Stimulated activated CD8-positive, alpha-beta memory T cell treated with anti-CD3 and anti-CD28 coated beads, Interleukin-7, amount 100 ng/mL, for 24 hours (primary cell): ENCODE data around the gene EIF6.
A peak's percentile ranks its signal among the peaks of the same experiment; 100 is the strongest.

Experiments
- DNase-seq: peaks from one replicate; pipeline ENCODE4 v3.0.0-alpha.2; 2020; ENCODE audit warnings: low read depth

EIF6 gene

DNA sequence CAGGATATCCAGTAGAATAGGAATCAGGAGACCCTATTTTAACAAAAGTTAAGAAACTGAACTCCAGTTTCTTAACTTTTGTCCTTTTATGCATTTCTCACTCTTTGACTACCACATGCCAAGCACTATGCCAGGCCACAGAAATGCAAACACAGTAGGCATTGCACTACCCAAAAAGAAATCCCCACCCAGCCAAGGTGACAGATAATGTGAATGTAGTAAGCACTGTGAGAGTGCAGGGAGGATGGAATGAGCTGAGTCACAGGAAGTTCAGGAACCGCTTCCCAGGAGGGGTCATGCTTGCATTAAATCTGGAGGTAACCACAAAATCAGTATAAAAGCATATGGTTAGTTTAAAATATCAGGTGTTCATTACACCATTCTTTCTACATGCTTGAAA lies 27.7 kb upstream of the EIF6 start:
- DNase-seq: no peak

GRCh38 chr20:35311822-35312221 lies 27.2 kb upstream of the EIF6 start:
- DNase-seq: no peak

GRCh38 chr20:35311409-35311808 lies 26.8 kb upstream of the EIF6 start:
- peak; percentile 45 for DNase-seq

- DNase-seq: no peak
Measured at GRCh38 chr20:35307666-35308653, 23.4 kb upstream of the EIF6 start.

DNA sequence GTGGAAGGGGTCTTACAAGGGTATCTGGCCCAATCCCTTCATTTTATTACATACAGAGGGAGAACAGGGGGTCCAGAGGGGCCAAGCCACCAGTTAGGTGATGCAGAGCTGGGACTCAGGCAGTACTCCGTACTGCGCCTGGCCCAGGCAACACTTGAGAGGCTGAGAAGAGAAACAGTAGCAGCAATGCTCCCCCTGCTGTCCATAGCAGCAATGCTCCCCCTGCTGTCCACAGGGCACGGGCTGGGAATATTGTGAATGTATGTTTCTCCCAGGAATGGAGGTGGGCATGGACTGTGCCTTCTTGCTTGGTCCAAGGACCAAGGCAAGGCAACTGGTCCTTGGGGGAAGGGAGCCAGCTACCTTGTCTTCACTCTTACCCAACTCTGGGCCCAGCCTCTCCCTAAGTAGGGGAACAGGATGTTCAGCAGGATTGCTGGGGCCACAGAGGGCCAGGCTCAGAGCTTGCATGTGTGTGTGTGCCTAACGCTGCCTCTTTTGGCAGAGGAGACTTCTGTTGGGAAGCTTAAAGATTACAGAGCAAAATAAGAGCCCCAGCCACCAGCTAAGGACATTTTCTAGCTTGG lies 22.5 kb upstream of the EIF6 start:
- DNase-seq: no peak

- DNase-seq: peak; percentile 50
Measured at GRCh38 chr20:35305682-35306556, 21.3 kb upstream of the EIF6 start.

DNA sequence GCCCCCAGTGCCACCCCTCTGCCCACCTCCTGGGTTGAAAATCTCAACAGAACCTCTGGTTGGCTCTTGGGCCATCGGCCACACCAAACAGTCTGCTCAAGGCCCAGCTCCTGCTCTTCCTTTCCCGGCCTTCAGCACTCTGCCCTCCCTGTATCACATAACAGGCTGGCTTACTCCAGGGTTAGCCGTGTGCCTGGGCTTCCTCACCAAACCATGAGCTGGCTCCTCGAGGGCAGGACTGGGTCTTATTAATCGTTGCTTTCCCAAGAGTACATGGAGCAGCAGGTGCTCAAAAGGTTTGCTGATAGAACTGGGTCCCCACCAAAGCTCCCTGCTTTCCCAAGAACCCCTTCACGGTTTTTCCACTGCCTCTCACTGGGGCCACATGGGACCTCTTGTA lies 20.4 kb upstream of the EIF6 start:
- no peak for DNase-seq

GRCh38 chr20:35303735-35304491 lies 19.3 kb upstream of the EIF6 start:
- peak; percentile 68 for DNase-seq

GRCh38 chr20:35303382-35303734 lies 18.8 kb upstream of the EIF6 start:
- DNase-seq: no peak

DNA sequence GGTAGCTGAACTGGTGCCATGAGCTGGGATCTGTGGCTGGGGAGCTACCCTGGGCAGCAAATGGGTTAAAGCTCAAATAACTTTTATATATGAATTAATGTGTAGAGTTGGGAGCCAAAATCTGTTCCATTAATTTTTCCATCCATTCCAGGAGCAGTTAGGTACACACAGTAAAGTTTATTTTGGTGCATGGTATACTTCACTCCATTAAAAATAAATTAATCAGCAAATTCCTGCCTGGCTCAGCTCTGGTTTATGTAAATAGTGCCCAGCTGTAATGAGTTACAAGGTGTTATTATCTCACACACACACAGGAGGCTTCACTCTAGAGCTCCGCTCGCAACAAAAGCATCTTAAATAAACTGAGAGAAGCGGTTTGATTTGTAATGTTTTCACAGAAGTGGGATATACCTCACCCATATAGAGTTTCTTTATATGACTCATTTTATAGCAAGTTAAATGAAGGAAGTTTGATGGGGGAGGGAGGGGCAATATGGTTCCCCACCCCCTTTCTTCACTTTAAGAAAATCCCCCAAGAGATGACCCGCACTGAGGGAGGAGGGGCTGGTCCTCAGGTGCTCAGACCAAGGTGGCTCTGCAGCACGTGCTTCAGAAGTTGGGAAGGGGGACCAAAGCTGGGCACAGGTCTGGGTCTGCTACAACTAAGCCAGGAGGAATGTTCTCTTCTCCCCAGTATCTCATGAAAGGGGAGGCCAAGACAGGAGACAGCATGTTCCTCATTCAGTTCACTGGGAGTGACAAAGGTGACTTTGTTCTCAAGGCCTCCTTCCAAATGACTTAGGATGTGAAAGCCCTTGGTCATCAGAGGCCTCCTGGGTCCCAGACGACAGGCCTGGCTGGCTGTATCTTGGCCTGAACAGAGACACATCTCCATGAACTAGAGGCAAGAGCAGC lies 18.1 kb upstream of the EIF6 start:
- no peak for DNase-seq

GRCh38 chr20:35301426-35301825 lies 16.9 kb upstream of the EIF6 start:
- no peak for DNase-seq

DNA sequence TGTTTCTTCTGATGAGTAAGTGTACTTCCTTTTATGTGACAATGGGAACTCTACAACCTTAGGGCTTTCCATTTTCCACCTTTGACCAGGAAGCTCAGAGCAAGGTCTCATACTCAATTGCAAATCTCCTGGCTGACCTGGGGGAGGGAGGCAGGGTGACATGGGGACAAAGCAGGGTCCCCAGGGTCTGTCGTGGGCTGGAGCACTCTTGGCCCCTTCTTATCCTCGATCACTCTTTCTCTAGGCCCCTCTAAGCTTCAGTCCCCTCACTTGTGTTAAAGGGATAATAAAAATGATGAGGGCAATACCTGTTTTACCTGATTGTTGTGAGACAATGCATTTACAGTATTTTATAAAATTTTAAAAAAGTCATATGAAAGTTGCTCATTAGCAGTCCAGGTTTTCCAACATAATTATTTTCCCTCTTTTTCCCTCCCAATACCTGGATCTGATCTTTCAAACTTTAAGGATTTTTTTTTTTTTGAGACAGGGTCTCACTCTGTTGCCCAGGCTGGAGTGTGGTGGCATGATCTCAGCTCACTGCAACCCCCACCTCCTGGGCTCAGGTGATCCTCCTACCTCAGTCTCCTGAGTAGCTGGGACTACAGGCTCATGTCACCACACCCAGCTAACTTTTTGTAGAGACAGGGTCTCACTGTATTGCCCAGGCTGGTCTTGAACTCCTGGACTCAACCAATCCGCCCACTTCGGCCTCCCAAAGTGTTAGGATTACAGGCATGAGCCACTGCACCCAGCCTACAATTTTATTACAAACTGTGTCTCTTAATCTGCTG lies 16.1 kb upstream of the EIF6 start:
- no peak for DNase-seq

GRCh38 chr20:35299780-35300179 lies 15.2 kb upstream of the EIF6 start:
- no peak for DNase-seq

GRCh38 chr20:35298264-35298663 lies 13.7 kb upstream of the EIF6 start:
- DNase-seq: no peak

DNA sequence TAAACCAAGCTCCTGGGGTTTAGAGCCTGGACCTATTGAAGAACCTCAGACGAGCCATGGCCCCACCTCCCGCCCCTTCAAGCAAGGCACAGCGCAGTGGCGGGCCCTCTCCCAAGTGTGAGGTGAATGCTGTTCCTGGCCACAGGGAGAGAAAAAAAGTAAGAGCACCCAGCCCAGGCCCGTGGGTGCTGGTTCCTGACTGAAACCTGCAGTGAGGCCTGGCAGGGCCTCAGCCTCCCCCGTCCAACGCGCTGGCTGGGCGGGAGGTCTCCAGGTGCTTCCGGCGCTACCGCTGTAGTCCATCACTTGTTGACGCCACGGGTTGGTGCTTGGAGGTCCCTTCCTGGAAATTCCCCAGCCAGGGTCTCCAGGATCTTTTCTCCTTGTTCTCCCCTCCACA lies 13.2 kb upstream of the EIF6 start:
- DNase-seq: no peak

- DNase-seq: no peak
Measured at GRCh38 chr20:35297155-35297554, 12.6 kb upstream of the EIF6 start.

DNA sequence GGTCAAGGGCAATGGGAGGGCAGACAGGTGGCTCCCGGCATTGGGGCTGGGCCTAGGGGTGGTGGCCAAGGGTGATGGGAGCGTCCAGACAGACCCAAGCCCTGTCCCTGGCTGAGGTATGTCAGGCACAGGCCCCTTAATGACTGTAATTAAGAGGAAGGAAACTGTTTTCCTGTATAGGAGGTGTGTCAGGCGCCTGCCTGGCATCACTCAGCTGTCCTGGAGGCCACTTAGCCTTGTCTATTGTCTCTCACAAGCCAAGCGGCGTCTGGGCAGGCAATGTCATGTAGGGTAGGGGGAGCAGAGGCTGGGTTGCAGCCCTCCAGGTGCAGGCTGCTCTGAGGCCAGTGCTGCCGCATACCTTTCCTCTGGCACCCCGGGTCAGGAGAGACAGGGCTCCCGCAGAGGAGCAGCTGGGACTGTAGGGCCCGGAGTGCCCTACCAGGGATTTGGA lies 11.6 kb upstream of the EIF6 start:
- DNase-seq: no peak

DNA sequence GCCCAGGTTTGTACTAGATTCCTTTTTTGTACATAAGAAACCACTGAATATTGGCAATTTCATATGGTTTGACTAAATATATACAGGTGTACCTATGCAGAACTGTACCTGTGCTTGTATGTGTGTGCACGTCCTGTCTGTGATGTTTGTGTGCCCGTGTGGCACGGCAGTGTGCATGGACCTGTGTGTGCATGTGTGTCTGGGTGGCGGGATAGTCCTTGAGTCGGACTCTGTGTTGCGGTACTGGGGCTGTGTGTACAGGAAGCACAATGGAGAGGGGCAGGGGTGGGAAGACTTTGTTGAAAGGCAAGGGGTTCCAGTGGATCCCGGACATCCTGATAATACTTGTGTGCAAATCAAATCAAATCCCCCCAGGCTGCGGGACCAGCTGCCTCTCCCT lies 11.1 kb upstream of the EIF6 start:
- no peak for DNase-seq

GRCh38 chr20:35295058-35295457 lies 10.5 kb upstream of the EIF6 start:
- DNase-seq: no peak

GRCh38 chr20:35294293-35294685 lies 9.7 kb upstream of the EIF6 start:
- DNase-seq: no peak
